Caco-2 (cell line): ENCODE measurements around the gene TPPP2. TPM values are rescaled to one million over a fixed set of nuclear protein-coding genes. Genes with fewer than 3 reads are reported as not detected.
"Not testable (repeated sequence)": the region's sequence is repeated elsewhere in the genome, so short reads cannot be mapped to it uniquely, and the experiment has no call there.

Experiments used
- Bru-seq: library from RNA; stranded (reverse); fragments of 400-500 nt; gene quantifications from one replicate; lab custom pipeline; 2021; lab: Mats Ljungman, UMichigan
- BruChase-seq, 2 experiments: library from RNA; stranded (reverse); fragments of 400-500 nt; gene quantifications; one replicate each; lab custom pipeline; 2021; lab: Mats Ljungman, UMichigan
- BruUV-seq: library from RNA; stranded (reverse); fragments of 400-500 nt; replicated peaks from 2 replicates; lab custom pipeline; 2021; lab: Mats Ljungman, UMichigan
- CTCF ChIA-PET: fragments of 300-600 bp; sonication (Branson Sonifier 250); formaldehyde crosslinking; loops from one replicate; lab custom pipeline; 2022; ENCODE audit warnings: antibody characterized with exemption; lab: Charles Lee
- POLR2A ChIA-PET: fragments of 300-600 bp; sonication (Branson Sonifier 250); formaldehyde crosslinking; loops from one replicate; lab custom pipeline; 2022; ENCODE audit warnings: antibody characterized with exemption; lab: Charles Lee
- DNase-seq, 2 experiments: peaks; one replicate each; pipeline versions ENCODE4 v3.0.0 to v3.0.0-alpha.2; 2020 to 2022
- H3K27me3 ChIP-seq: replicated peaks from 2 replicates; pipeline ENCODE4 v1.6.0; 2011; ENCODE audit warnings: low read length; ENCODE audit not compliant: control insufficient read depth, insufficient read depth
- H3K36me3 ChIP-seq: 2 replicates; pipeline ENCODE4 v1.5.1; 2011; ENCODE audit warnings: low read length; ENCODE audit not compliant: control insufficient read depth, insufficient read depth
- H3K4me1 ChIP-seq: fragments of 250-450 bp; sonication (Bioruptor Pico); 2 replicates; pipeline ENCODE4 v1.5.1; 2020; ENCODE audit warnings: mild to moderate bottlenecking
- H3K4me3 ChIP-seq: 2 replicates; pipeline ENCODE4 v1.5.1; 2011; ENCODE audit warnings: low read depth, mild to moderate bottlenecking, control low read depth, low read length
- H3K9me3 ChIP-seq: fragments of 250-450 bp; sonication (Bioruptor Pico); 2 replicates; pipeline ENCODE4 v1.5.1; 2020; ENCODE audit warnings: mild to moderate bottlenecking, moderate library complexity
- H3K27ac Mint-ChIP-seq: one replicate; pipeline ENCODE4 v1.8.0; 2022; ENCODE audit warnings: mixed read lengths; ENCODE audit not compliant: unreplicated experiment
- H3K27me3 Mint-ChIP-seq: one replicate; pipeline ENCODE4 v1.8.0; 2022; ENCODE audit warnings: mixed read lengths; ENCODE audit not compliant: insufficient read depth, unreplicated experiment
- H3K36me3 Mint-ChIP-seq: one replicate; pipeline ENCODE4 v1.8.0; 2022; ENCODE audit warnings: mild to moderate bottlenecking, mixed read lengths; ENCODE audit not compliant: insufficient read depth, unreplicated experiment
- H3K4me1 Mint-ChIP-seq: one replicate; pipeline ENCODE4 v1.8.0; 2022; ENCODE audit warnings: low read depth, mixed read lengths; ENCODE audit not compliant: unreplicated experiment
- H3K4me3 Mint-ChIP-seq: one replicate; pipeline ENCODE4 v1.8.0; 2022; ENCODE audit warnings: mild to moderate bottlenecking, moderate library complexity, mixed read lengths; ENCODE audit not compliant: unreplicated experiment
- H3K9me3 Mint-ChIP-seq: one replicate; pipeline ENCODE4 v1.8.0; 2022; ENCODE audit warnings: mixed read lengths; ENCODE audit not compliant: unreplicated experiment
- intact Hi-C: fragments of 100-400 bp; cut with micrococcal nuclease; formaldehyde crosslinking; loops from one replicate; pipeline ENCODE4 v1.10.0; 2022; ENCODE audit not compliant: unreplicated experiment
- long read RNA-seq: library from polyadenylated mRNA; stranded (forward); transcript quantifications from one replicate; pipeline ENCODE4 v2.0.0, GENCODE V29; 2022
- total RNA-seq: library from RNA; stranded (reverse); gene quantifications from 2 replicates; pipeline ENCODE4 v1.2.3, GENCODE V29; 2022
- TF ChIP-seq, protein P1 (sequence below), 2 experiments: fragments of 200-600 bp in 1 of 2; IDR thresholded peaks; 1 replicate in 1 of 2; 2 replicates in 1 of 2; pipeline versions ENCODE4 v1.5.1 to v1.8.0; 2011 to 2022; ENCODE audit warnings: antibody characterized with exemption in 1 of 2, control low read depth in 1 of 2, inconsistent platforms in 1 of 2, low read depth in 1 of 2, low read length in 1 of 2, mild to moderate bottlenecking in 1 of 2, moderate library complexity in 1 of 2; ENCODE audit not compliant: insufficient read depth in 1 of 2, severe bottlenecking in 1 of 2, unreplicated experiment in 1 of 2

Gene TPPP2
- total RNA-seq: not detected in 2 replicates
- percentile 18 among the genes with signal in this experiment for Bru-seq, nascent RNA
- BruChase-seq, experiment 1, labeled RNA remaining after a 2-hour chase: percentile 22 among the genes with signal in this experiment
- BruChase-seq, experiment 2, labeled RNA remaining after a 6-hour chase: not detected
- long read RNA-seq: 0 reads

DNA sequence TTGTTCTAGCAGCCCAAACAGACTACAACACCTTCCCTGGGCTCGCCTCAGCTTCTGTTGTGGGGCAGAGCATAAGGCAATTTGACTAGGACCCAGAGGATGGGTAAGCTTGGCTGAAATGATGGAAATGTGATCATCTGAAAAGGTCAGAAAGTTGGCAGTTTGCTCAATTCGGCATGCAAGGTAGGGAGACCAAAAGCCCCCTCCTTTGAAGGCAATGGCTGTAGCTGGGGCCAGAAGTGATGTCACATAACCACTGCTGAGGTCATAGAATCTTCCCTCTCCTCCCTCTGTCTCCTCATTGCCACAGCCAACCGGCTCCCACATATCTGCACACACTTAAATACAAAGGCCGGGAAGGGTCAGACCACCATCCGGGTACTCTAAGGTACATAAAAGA lies at the start of gene TPPP2:
Gene TPPP2 (plus strand): TSS at position 301 of the 400 bp plus-strand sequence. CDS start 365 bp downstream, outside the sequence.
- no peak within 1 kb of the TSS for H3K27ac Mint-ChIP-seq
- no peaks in the 10 kb centered on the region for H3K36me3 ChIP-seq
- intact Hi-C loops: no loop called here
- no peak for DNase-seq
- no peak within 1 kb of the TSS for H3K4me3 ChIP-seq
- H3K27me3 Mint-ChIP-seq: no peaks in the 10 kb centered on the region
- H3K9me3 Mint-ChIP-seq: no peaks in the 10 kb centered on the region
- H3K27me3 ChIP-seq: no peaks in the 10 kb centered on the region
- ChIA-PET POLR2A (no interaction called here), CTCF (no interaction called here)
- no peaks in the 10 kb centered on the region for H3K36me3 Mint-ChIP-seq
- H3K4me1 Mint-ChIP-seq: peaks cover 7% of the 10 kb centered on the region
- BruUV-seq: no TSS peak
- no peak within 1 kb of the TSS for H3K4me3 Mint-ChIP-seq
- TF ChIP-seq, protein P1, sequence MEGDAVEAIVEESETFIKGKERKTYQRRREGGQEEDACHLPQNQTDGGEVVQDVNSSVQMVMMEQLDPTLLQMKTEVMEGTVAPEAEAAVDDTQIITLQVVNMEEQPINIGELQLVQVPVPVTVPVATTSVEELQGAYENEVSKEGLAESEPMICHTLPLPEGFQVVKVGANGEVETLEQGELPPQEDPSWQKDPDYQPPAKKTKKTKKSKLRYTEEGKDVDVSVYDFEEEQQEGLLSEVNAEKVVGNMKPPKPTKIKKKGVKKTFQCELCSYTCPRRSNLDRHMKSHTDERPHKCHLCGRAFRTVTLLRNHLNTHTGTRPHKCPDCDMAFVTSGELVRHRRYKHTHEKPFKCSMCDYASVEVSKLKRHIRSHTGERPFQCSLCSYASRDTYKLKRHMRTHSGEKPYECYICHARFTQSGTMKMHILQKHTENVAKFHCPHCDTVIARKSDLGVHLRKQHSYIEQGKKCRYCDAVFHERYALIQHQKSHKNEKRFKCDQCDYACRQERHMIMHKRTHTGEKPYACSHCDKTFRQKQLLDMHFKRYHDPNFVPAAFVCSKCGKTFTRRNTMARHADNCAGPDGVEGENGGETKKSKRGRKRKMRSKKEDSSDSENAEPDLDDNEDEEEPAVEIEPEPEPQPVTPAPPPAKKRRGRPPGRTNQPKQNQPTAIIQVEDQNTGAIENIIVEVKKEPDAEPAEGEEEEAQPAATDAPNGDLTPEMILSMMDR (IDR thresholded peaks at IDR 0.05; ENCODE audit: insufficient read depth in 1 of 2, low read depth in 1 of 2, low read length in 1 of 2, severe bottlenecking in 1 of 2, unreplicated experiment in 1 of 2): no peak
- peaks cover 9% of the 10 kb centered on the region; the same call in 1 of the 2 replicates for H3K4me1 ChIP-seq
- no peaks in the 10 kb centered on the region for H3K9me3 ChIP-seq

DNA sequence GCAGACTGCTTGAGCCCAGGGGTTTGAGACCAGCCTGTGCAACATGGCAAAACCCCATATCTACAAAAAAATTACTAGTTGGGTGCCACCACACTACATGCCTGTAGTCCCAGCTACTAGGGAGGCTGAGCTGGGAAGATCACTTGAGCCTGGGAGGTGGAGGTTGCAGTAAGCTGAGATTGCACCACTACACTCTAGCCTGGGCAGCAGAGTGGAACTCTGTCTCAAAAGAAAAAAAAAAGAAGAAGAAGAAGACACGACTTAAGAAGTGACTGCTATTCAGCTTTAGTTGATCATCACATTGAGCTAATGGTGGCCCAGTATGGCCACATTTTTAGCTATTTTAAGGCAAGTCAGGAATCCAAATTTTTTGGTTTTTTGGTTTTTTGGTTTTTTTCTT lies 49.1 kb upstream of the TPPP2 start:
- POLR2A ChIA-PET: no interaction called here
- Histone ChIP-seq H3K4me3 (no peak overlapping the region), H3K9me3 (no peaks in the 10 kb centered on the region), H3K36me3 (no peaks in the 10 kb centered on the region), H3K27me3 (no peaks in the 10 kb centered on the region), H3K4me1 (peaks cover 13% of the 10 kb centered on the region)
- no peaks in the 10 kb centered on the region for H3K27me3 Mint-ChIP-seq
- no peaks in the 10 kb centered on the region for H3K9me3 Mint-ChIP-seq
- intact Hi-C loops: no loop called here
- CTCF ChIA-PET: interaction anchor here (0.5 kb wide), 1 partner anchor 9 kb away, joined by 3 read pairs; no protein-coding TSS in a partner anchor
- no TSS peak for BruUV-seq
- no peaks in the 10 kb centered on the region for H3K36me3 Mint-ChIP-seq
- H3K4me3 Mint-ChIP-seq: no peak overlapping the region
- TF ChIP-seq, protein P1 (IDR thresholded peaks at IDR 0.05; ENCODE audit: insufficient read depth in 1 of 2, low read depth in 1 of 2, low read length in 1 of 2, severe bottlenecking in 1 of 2, unreplicated experiment in 1 of 2): no peak
- peaks cover 14% of the 10 kb centered on the region for H3K4me1 Mint-ChIP-seq
- H3K27ac Mint-ChIP-seq: no peak overlapping the region
- DNase-seq: no peak

DNA sequence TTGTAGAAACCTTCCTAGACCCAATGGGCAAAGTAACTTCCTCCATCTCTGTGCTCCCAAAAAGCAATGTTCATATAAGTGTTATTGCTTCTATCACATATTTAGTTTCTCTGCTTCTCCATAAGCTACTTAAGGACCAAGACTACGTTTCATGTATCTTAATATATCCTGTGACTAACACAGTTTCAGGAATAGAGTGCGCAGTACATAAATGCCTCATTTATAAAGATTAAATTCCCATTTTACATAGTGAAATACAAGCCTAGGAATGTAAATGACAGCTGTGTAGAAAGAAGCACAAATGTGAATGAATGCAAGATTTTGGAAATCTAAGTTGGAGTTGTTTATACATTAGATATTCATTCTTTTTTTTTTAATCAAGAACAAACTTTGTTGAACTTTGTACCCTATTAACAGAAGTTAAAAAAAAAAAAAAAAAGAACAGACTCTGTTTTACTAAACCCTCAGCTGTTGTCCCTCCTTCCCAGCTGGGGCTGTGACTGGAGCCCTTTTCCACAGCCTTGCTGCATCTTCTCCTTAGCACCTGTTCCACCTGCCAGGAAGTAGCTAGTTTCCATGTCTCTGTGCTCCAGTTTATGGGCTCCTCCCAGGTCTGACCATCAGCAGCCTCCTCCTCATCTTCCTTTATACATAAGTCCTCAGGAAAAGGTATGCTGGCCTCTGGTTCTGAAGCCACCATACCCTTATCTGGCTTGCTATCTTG lies 47.2 kb upstream of the TPPP2 start:
- H3K27ac Mint-ChIP-seq: no peak overlapping the region
- POLR2A ChIA-PET: no interaction called here

DNA sequence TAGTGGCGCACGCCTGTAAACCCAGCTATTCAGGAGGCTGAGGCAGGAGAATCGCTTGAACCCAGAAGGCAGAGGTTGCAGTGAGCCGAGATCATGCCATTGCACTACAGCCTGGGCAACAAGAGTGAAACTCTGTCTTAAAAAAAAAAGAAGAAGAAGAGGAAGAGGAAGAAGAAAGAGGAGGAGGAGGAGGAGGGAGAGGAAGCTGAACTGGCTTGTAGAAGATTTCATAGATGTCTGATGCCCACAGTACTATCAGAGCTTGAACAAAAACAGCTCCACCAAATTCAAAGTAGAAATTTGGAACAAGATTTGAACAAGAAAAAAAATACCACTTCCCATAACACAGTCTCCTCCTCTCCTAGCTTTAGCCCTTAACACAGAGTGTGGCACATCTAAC lies 44.4 kb upstream of the TPPP2 start:
- POLR2A ChIA-PET, H3K9me3 Mint-ChIP-seq, H3K27me3 Mint-ChIP-seq, H3K4me1 Mint-ChIP-seq, H3K36me3 ChIP-seq, H3K4me3 ChIP-seq, DNase-seq, BruUV-seq, H3K27ac Mint-ChIP-seq, H3K27me3 ChIP-seq, H3K4me3 Mint-ChIP-seq, intact Hi-C loops, H3K9me3 ChIP-seq: not testable (repeated sequence)
- H3K4me1 ChIP-seq: peaks cover 13% of the 10 kb centered on the region
- CTCF ChIA-PET: interaction anchor here (0.6 kb wide), 1 partner anchor 23 kb away, joined by 3 read pairs; no protein-coding TSS in a partner anchor
- peaks cover 12% of the 10 kb centered on the region for H3K36me3 Mint-ChIP-seq

More for the DNA sequence above, 47.2 kb upstream of the TPPP2 start:
- Histone ChIP-seq H3K27me3 (no peaks in the 10 kb centered on the region), H3K4me1 (peaks cover 9% of the 10 kb centered on the region; the same call in 1 of the 2 replicates), H3K9me3 (no peaks in the 10 kb centered on the region), H3K36me3 (no peaks in the 10 kb centered on the region), H3K4me3 (no peak overlapping the region)
- Mint-ChIP-seq H3K4me1 (peaks cover under 1% of the 10 kb centered on the region), H3K36me3 (no peaks in the 10 kb centered on the region), H3K4me3 (no peak overlapping the region), H3K27me3 (no peaks in the 10 kb centered on the region), H3K9me3 (no peaks in the 10 kb centered on the region)
- CTCF ChIA-PET: interaction anchor here (0.6 to 1.8 kb wide), 4 partner anchors 10 to 346 kb away, joined by 3 to 11 read pairs (median 4); no protein-coding TSS in a partner anchor
- no TSS peak for BruUV-seq
- no peak for DNase-seq
- TF ChIP-seq, protein P1 (IDR thresholded peaks at IDR 0.05; ENCODE audit: insufficient read depth in 1 of 2, low read depth in 1 of 2, low read length in 1 of 2, severe bottlenecking in 1 of 2, unreplicated experiment in 1 of 2): no peak
- intact Hi-C loops: no loop called here
